Measurements from ENCODE around the gene SLC48A1. TPM values are rescaled to one million over a fixed set of nuclear protein-coding genes. Genes with fewer than 3 reads are reported as not detected.

The SLC48A1 gene
- total RNA-seq, 3 donors from 2014 or later (not counting 1 experiment from before 2014, with no cell fraction given), result 2.0 to 4.4 (median 3.4) TPM

DNA sequence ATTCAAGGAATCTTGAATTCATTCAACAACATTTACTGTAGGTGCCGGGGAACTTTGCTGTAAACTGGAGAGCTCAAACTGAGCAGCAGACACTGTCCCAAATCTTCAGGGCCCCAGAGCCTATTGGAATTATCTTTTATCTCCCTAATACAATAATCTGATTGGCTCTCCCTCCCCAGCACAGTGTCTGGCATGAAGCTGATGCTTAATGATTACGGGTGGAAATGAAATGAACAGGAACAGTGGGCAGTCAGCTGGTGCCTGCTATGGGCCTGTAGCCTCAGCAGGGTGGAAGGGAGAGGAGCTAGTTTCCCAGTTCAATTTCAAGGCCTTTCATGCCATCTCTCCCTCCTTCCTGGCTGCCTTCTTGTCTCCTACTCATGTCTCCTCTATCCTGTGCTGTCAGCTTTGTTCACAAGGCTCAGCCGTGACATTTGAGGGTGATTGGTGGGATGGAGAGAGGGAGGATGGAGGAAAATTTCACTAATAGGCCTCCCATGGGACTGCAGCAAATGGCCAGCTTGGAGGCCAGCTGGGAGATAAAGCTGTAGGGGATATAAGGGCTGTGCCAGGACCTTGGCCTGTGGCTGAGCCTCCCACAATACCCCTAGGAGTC, 10.1 kb upstream of the SLC48A1 start:
- no peak for DNase-seq
- ATAC-seq, result no peak
- Histone ChIP-seq H3K27ac (ENCODE audit: low read length) (no peak overlapping the region), H3K4me1 (ENCODE audit: control insufficient read depth, insufficient read depth, low read length) (peaks cover 30% of the 10 kb centered on the region), H3K4me3 (ENCODE audit: low read length) (no peak overlapping the region), H3K36me3 (ENCODE audit: control insufficient read depth, insufficient read depth, low read length) (no peaks in the 10 kb centered on the region), H3K9me3 (ENCODE audit: control insufficient read depth, insufficient read depth, low read length) (no peaks in the 10 kb centered on the region), H3K27me3 (ENCODE audit: control insufficient read depth, insufficient read depth, low read length) (no peaks in the 10 kb centered on the region)
- no peaks in the 10 kb centered on the region for H3K36me3 Mint-ChIP-seq
- peaks cover 9 to 13% of the 10 kb centered on the region in 2 donors for H3K27me3 Mint-ChIP-seq (ENCODE audit: low read depth in 2 of 2)
- no peak for TF ChIP-seq CTCF (IDR thresholded peaks at IDR 0.05)
- intact Hi-C loops (cut with micrococcal nuclease), result no loop called here
- H3K4me3 Mint-ChIP-seq, result no peak overlapping the region
- WGBS (ENCODE audit: insufficient coverage), result 100% methylated on average over 2 of the region's 3 CpGs
- H3K27ac Mint-ChIP-seq, result no peak overlapping the region
- H3K4me1 Mint-ChIP-seq, result peaks cover 0 to 12% of the 10 kb centered on the region in 2 donors
- H3K9me3 Mint-ChIP-seq, result no peaks in the 10 kb centered on the region

- Histone ChIP-seq H3K27me3 (ENCODE audit: control insufficient read depth, insufficient read depth, low read length) (no peaks in the 10 kb centered on the region), H3K4me1 (ENCODE audit: control insufficient read depth, insufficient read depth, low read length) (peaks cover 23% of the 10 kb centered on the region), H3K36me3 (ENCODE audit: control insufficient read depth, insufficient read depth, low read length) (no peaks in the 10 kb centered on the region), H3K4me3 (ENCODE audit: low read length) (no peak overlapping the region), H3K27ac (ENCODE audit: low read length) (no peak overlapping the region), H3K9me3 (ENCODE audit: control insufficient read depth, insufficient read depth, low read length) (no peaks in the 10 kb centered on the region)
- TF ChIP-seq CTCF (IDR thresholded peaks at IDR 0.05), result no peak
- Mint-ChIP-seq H3K27me3 (ENCODE audit: low read depth in 2 of 2) (peaks cover 9 to 13% of the 10 kb centered on the region in 2 donors), H3K4me1 (peaks cover 0 to 6% of the 10 kb centered on the region in 2 donors), H3K9me3 (no peaks in the 10 kb centered on the region), H3K36me3 (no peaks in the 10 kb centered on the region), H3K27ac (no peak overlapping the region), H3K4me3 (no peak overlapping the region)
- DNase-seq (no peak), ATAC-seq (no peak)
- intact Hi-C loops (cut with micrococcal nuclease), result no loop called here
- WGBS (ENCODE audit: insufficient coverage), result 71% methylated on average over 7 of the region's 8 CpGs
Measured at GRCh38 chr12:47763481-47764346, 9.3 kb upstream of the SLC48A1 start.

- ATAC-seq, result peak; percentile 2 to 57 (median 36)
- H3K4me3 Mint-ChIP-seq, result no peak overlapping the region
Measured at GRCh38 chr12:47766502-47767215, 6.4 kb upstream of the SLC48A1 start.

More at GRCh38 chr12:47766502-47767215, 6.4 kb upstream of the SLC48A1 start:
- Histone ChIP-seq H3K4me3 (ENCODE audit: low read length) (no peak overlapping the region), H3K27me3 (ENCODE audit: control insufficient read depth, insufficient read depth, low read length) (no peaks in the 10 kb centered on the region), H3K36me3 (ENCODE audit: control insufficient read depth, insufficient read depth, low read length) (no peaks in the 10 kb centered on the region), H3K27ac (ENCODE audit: low read length) (no peak overlapping the region), H3K9me3 (ENCODE audit: control insufficient read depth, insufficient read depth, low read length) (no peaks in the 10 kb centered on the region), H3K4me1 (ENCODE audit: control insufficient read depth, insufficient read depth, low read length) (peaks cover 12% of the 10 kb centered on the region)
- no peaks in the 10 kb centered on the region for H3K9me3 Mint-ChIP-seq
- no peaks in the 10 kb centered on the region for H3K36me3 Mint-ChIP-seq
- no peak for DNase-seq
- no peaks in the 10 kb centered on the region for H3K4me1 Mint-ChIP-seq
- 32% methylated on average over 5 of the region's 5 CpGs for WGBS (ENCODE audit: insufficient coverage)
- no peak for TF ChIP-seq CTCF (IDR thresholded peaks at IDR 0.05)
- no peak overlapping the region for H3K27ac Mint-ChIP-seq
- intact Hi-C loops (cut with micrococcal nuclease), result loop anchor here (1.0 kb wide), 1 partner anchor 51 kb away; no protein-coding TSS in a partner anchor
- H3K27me3 Mint-ChIP-seq (ENCODE audit: low read depth in 2 of 2), result peaks cover 4 to 5% of the 10 kb centered on the region in 2 donors
